ENCODE data around the gene TMEM109. TPM values are rescaled to one million over a fixed set of nuclear protein-coding genes. Genes with fewer than 3 reads are reported as not detected.

Gene TMEM109
- total and polyA plus RNA-seq, 2 of the 8 experiments (the other 6 are each of a cell fraction or from before 2014, with no cell fraction given): 27.3 to 30.3 TPM

DNA sequence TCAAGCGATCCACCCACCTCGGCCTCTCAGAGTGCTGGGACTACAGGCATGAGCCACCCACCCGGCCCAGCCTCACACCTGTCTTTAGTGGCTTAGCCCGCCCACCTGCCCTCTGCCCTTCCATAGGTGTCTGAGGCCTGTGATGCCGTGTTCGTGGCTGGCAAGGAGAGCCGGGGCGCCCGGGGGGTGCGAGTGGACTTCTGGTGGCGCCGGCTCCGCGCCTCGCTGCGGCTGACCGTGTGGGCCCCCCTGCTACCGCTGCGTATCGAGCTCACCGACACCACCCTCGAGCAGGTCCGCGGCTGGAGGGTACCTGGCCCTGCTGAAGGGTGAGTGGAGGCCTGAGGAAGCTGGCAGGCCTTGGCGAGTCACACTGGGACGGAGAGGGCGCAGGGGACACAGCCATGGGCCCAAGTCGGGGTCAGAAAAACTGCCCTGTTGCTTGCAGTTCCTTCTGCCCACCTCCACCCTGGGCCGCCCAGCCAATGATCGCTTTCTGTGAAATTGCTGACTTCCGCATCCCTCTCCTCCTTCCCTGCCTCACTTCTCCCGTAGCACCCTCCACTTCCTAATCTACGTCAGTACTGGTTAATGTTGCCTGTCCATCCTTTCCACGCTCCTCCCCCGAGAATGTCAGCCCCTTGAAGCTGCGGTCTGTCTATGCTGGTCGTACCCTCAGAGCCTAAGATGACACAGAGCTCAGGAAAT lies 19.6 kb downstream of the TMEM109 start:
- Histone ChIP-seq H3K4me2 (ENCODE audit: insufficient read depth in 1 of 2, low read depth in 2 of 2, low read length in 2 of 2) (no peak overlapping the region), H3K4me3 (ENCODE audit: extremely low read depth in 1 of 4, insufficient read depth in 2 of 4, low read depth in 3 of 4, low read length in 4 of 4) (no peak overlapping the region), H4K20me1 (replicated peaks in 1 of 2; ENCODE audit: control insufficient read depth in 1 of 2, insufficient read depth in 2 of 2, low read length in 2 of 2) (peaks cover 3 to 7% of the 10 kb centered on the region in 2 experiments), H2AFZ (ENCODE audit: low read length) (no peak overlapping the region), H2BK15ac (ENCODE audit: low read length) (no peak overlapping the region), H4K91ac (replicated peaks; ENCODE audit: insufficient read length, low read length) (no peak overlapping the region), H3K14ac (ENCODE audit: insufficient read length) (no peak overlapping the region), H3K9ac (replicated peaks in 1 of 4; ENCODE audit: extremely low read depth in 1 of 4, low read depth in 3 of 4, low read length in 3 of 4) (no peak overlapping the region), H2BK120ac (replicated peaks; ENCODE audit: low read depth, low read length) (no peak overlapping the region), H3K9me3 (ENCODE audit: insufficient read depth in 2 of 2, low read depth in 1 of 2, low read length in 1 of 2) (no peaks in the 10 kb centered on the region), H3K23me2 (ENCODE audit: low read depth, low read length) (no peaks in the 10 kb centered on the region), H3K56ac (replicated peaks; ENCODE audit: insufficient read length, low read depth, low read length) (no peak overlapping the region), H3K27ac (ENCODE audit: low read depth, low read length) (no peak overlapping the region), H4K5ac (ENCODE audit: insufficient read length, low read depth, low read length) (no peak overlapping the region), H3K27me3 (replicated peaks in 1 of 4; ENCODE audit: control insufficient read depth in 3 of 4, extremely low read depth in 1 of 4, insufficient read depth in 3 of 4, low read length in 3 of 4) (no peaks in the 10 kb centered on the region), H2BK12ac (ENCODE audit: low read depth, low read length) (no peak overlapping the region; the same call in 1 of the 2 replicates), H2BK5ac (ENCODE audit: low read depth, low read length) (no peak overlapping the region), H4K8ac (ENCODE audit: extremely low read depth, insufficient read depth, low read length) (no peak overlapping the region), H2BK20ac (ENCODE audit: low read length) (no peak overlapping the region), H3K79me1 (ENCODE audit: low read depth, low read length) (no peaks in the 10 kb centered on the region), H3K36me3 (ENCODE audit: control insufficient read depth in 2 of 4, insufficient read depth in 4 of 4, low read length in 3 of 4) (peaks cover 7 to 53% (median 26%) of the 10 kb centered on the region in 4 experiments; a peak in 7 of 8 replicates), H2AK5ac (ENCODE audit: low read depth, low read length) (no peak overlapping the region), H3K4me1 (replicated peaks in 1 of 4; ENCODE audit: control insufficient read depth in 3 of 4, insufficient read depth in 4 of 4, low read length in 3 of 4) (peaks cover 0 to 3% (median 1%) of the 10 kb centered on the region in 4 experiments; a peak in 4 of 7 replicates), H3K4ac (replicated peaks; ENCODE audit: insufficient read length, low read depth, low read length) (no peak overlapping the region), H3K79me2 (ENCODE audit: control insufficient read depth in 1 of 2, insufficient read depth in 2 of 2, low read length in 2 of 2) (no peaks in the 10 kb centered on the region), H3K23ac (ENCODE audit: insufficient read length) (no peak overlapping the region), H3K18ac (ENCODE audit: extremely low read depth, low read length) (no peak overlapping the region)
- FAIRE-seq: no peak
- 93% methylated on average over 28 of the region's 37 CpGs; no CpG with 5 or more reads in 1 of the 2 experiments for WGBS, 2 experiments (ENCODE audit: extremely low coverage in 1 of 2, insufficient coverage in 1 of 2, insufficient read length in 1 of 2, insufficient replicate concordance in 2 of 2, low coverage in 1 of 2, low lambda C conversion rate in 2 of 2, missing lambda C conversion rate in 1 of 2)
- no peak for DNase-seq (ENCODE audit: low read depth in 1 of 2, low spot score in 2 of 2)
- CTCF ChIA-PET (ENCODE audit: partially characterized antibody): interaction anchor here (0.9 to 3.4 kb wide), 8 partner anchors 10 to 210 kb away, joined by 3 to 20 read pairs (median 4); no protein-coding TSS in a partner anchor
- POLR2A ChIA-PET (ENCODE audit: partially characterized antibody): interaction anchor here (0.9 to 2.1 kb wide), 4 partner anchors 10 to 28 kb away, joined by 3 to 5 read pairs (median 4); no protein-coding TSS in a partner anchor
- TF ChIP-seq SIRT6 (IDR thresholded peaks at IDR 0.05; ENCODE audit: low read length) (no peak), CBX8 (IDR thresholded peaks at IDR 0.05; ENCODE audit: borderline replicate concordance, low read depth, low read length) (no peak), BCL11A (IDR thresholded peaks at IDR 0.05; ENCODE audit: low read depth in 2 of 2, low read length in 2 of 2) (no peak), RXRA (IDR thresholded peaks at IDR 0.05; ENCODE audit: insufficient read depth, low read depth, low read length) (no peak), FOSL1 (IDR thresholded peaks at IDR 0.05; ENCODE audit: insufficient read depth, low read depth, low read length) (no peak), CEBPB (IDR thresholded peaks at IDR 0.05; ENCODE audit: low read depth, low read length) (no peak), ASH2L (IDR thresholded peaks at IDR 0.05; ENCODE audit: low read length) (no peak), NRF1 (IDR thresholded peaks at IDR 0.05; ENCODE audit: low read depth, low read length) (no peak), EGR1 (IDR thresholded peaks at IDR 0.05; ENCODE audit: borderline replicate concordance, low read depth, low read length) (no peak), POLR2AphosphoS5 (IDR thresholded peaks at IDR 0.05; ENCODE audit: low read depth, low read length) (no peak; the same call in 1 of the 2 replicates), CBX5 (IDR thresholded peaks at IDR 0.05; ENCODE audit: low read depth, low read length) (no peak), EP300 (IDR thresholded peaks at IDR 0.05; ENCODE audit: borderline replicate concordance in 1 of 2, low read depth in 2 of 2, low read length in 2 of 2) (no peak), CTBP2 (IDR thresholded peaks at IDR 0.05; ENCODE audit: borderline replicate concordance, insufficient read depth, insufficient read length, low read length) (no peak)
